ENCODE results near the gene WDR81. TPM values are rescaled to one million over a fixed set of nuclear protein-coding genes. Genes with fewer than 3 reads are reported as not detected.
"Not testable (repeated sequence)": the region's sequence is repeated elsewhere in the genome, so short reads cannot be mapped to it uniquely, and the experiment has no call there.

WDR81 gene
- polyA plus RNA-seq, 3 donors from 2014 or later, result 5.8 to 27.2 (median 6.4) TPM

DNA sequence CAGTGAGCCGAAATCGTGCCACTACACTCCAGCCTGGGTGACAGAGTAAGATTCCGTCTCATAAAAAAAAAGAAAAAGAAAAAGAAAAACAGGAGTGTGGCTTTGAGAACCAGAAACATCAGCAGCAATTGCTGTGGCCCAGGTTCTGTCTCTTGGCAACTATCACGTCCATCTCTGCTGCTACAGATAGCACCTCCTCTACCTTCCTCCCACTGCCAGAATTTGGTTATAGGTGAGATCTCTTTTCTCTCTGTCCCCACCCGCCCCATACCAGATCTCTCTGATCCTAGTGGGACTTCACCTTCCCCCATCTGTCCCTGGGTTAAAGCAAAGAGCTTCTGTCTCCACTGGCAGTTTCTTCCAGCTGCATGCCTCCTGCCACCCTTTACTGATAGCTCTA, 17.4 kb upstream of the WDR81 start:
- peaks cover 14 to 17% of the 10 kb centered on the region in 2 donors for H3K4me1 Mint-ChIP-seq
- peak overlapping the region in 2 of 5 donors; percentile 1 to 38 for H3K4me3 Mint-ChIP-seq
- DNase-seq, result peak; percentile 35 to 53 (median 39)
- H3K9me3 Mint-ChIP-seq, result peaks cover 0 to 1% (median 0%) of the 10 kb centered on the region in 6 donors
- H3K27me3 Mint-ChIP-seq (ENCODE audit: low read depth in 3 of 3), result peaks cover 6 to 22% (median 14%) of the 10 kb centered on the region in 3 donors
- H3K27ac Mint-ChIP-seq, result peak overlapping the region in 1 of 6 donors; percentile 9
- peaks cover 8 to 14% (median 11%) of the 10 kb centered on the region in 3 donors for H3K36me3 Mint-ChIP-seq

GRCh38 chr17:1708791-1709346, 15.6 kb upstream of the WDR81 start:
- peaks cover 16 to 21% (median 16%) of the 10 kb centered on the region in 3 donors for H3K36me3 Mint-ChIP-seq
- H3K4me3 Mint-ChIP-seq, result peak overlapping the region in 3 of 5 donors; percentile 25 to 56 (median 27)
- H3K9me3 Mint-ChIP-seq, H3K27ac Mint-ChIP-seq, DNase-seq: not testable (repeated sequence)
- peaks cover 14 to 20% of the 10 kb centered on the region in 2 donors for H3K4me1 Mint-ChIP-seq
- H3K27me3 Mint-ChIP-seq (ENCODE audit: low read depth in 3 of 3), result peaks cover 6 to 22% (median 21%) of the 10 kb centered on the region in 3 donors

DNA sequence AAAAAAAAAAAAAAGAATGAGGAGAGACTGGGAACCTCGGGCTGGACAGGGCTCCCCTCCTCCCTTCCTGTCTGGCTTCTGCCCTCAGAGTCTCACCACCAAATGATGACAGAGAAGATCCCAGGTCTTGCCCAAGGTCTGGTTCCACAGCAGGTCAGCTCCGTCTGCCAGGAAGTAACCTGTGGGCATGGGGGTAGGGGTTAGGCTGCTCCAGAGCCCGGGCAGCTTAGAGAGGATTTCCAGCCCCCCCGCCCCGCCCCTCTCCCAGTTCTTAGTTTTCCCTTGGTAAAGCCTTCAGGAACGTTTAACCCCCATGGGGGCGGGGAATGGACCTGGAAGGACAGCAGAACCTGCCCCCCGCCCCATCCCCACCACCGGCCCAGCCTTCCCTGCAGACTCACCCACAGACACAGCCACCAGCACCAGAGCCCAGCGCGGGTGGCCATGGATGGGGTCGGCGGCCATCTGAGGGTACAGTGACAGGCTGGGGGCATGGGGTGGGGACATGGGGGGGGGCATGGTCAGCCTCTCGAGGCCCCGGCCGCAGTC, 15.0 kb upstream of the WDR81 start:
- Mint-ChIP-seq H3K36me3 (peaks cover 16 to 21% (median 16%) of the 10 kb centered on the region in 3 donors), H3K27me3 (ENCODE audit: low read depth in 3 of 3) (peaks cover 6 to 24% (median 20%) of the 10 kb centered on the region in 3 donors), H3K27ac (no peak overlapping the region), H3K4me1 (peaks cover 16 to 20% of the 10 kb centered on the region in 2 donors), H3K9me3 (no peaks in the 10 kb centered on the region), H3K4me3 (no peak overlapping the region)
- DNase-seq, result no peak

DNA sequence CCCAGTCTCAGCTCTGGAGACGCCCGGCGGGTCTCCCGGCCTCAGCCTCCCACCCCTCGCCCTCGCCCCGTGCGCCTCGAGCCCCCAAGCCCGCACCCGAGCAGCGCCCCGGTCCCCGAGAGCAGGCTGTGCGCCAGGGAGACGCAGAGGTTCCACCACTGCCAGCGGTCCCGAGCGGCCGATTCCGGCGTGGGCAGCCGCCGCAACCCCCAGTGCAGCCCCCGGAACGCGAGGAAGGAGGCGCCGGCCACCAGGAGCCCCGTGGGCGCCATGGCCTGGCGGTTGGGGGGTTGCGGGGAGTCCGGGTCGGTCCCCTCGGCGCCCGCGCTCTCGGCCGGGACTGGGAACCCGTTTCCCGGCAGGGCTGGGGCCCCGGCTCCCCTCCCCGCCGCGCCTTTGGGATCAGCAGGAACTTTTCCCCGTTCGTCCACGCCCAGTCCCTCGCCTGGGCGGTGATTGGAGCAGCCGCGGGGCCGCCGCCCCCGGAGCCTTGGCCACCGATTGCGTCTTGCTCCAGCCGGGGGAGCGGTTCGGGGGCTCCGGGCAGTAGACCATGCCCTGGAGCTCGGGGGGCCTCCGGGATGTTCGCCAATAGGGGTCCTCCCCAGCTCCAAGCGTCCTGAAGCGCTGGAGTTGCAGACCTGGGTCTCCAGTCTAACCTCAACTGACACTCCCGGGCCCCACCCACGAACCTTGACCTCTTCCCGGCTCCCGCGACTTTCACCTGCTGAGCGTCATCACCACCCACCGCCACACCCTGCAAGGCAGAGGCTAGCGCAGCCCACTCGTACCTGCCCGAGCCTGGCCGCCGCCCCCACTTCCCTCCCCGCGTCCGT, 14.3 kb upstream of the WDR81 start, which contains the start of gene TLCD2:
Gene TLCD2, minus strand, starts transcription at position 407 of the 836 bp plus-strand sequence. Its CDS starts 135 bp downstream, at position 272.
- peaks cover 8 to 23% (median 16%) of the 10 kb centered on the region in 3 donors for H3K27me3 Mint-ChIP-seq (ENCODE audit: low read depth in 3 of 3)
- H3K36me3 Mint-ChIP-seq, result peaks cover 16 to 21% (median 16%) of the 10 kb centered on the region in 3 donors
- H3K4me1 Mint-ChIP-seq, result peaks cover 20 to 25% of the 10 kb centered on the region in 2 donors
- H3K9me3 Mint-ChIP-seq, result no peaks in the 10 kb centered on the region
- H3K27ac Mint-ChIP-seq, result no peak within 1 kb of the TSS
- DNase-seq, result no peak
- H3K4me3 Mint-ChIP-seq, result peak within 1 kb of the TSS; percentile 30 to 58 (median 53)

DNA sequence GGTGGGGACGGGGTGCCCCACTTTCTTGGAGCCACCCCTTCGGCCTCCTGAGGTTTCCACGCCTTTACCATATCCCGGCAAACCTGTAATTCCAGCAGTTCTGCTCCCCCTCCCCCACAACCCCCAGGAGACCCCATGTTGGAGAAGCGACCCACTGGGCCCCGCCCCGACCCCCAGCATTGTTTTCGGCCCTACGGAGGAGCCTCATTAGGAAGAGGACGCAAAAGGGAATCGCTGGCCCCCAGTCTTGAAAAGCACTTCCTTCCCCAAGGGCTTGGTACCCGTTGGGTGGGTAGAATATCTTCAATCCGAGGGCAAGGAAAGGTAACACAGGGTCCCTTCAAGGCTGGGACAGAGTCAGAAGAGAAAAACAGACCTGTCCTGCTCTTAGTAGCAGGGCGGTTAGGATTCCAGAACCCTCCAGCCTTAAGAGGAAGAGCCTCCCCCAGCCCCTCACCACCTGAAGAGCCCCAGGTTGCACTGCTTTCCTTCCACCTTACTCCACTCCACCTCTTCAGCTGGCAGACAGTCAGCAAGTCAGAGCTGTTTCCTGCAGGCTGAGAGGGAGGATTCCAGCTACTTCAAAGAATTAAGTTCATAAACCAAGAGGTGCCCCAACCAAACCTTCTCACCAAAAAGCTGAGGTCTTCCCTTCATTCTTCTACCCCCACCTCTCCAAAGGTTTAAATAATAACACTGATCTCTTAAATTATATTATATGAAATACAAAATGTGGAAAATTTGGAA, 13.5 kb upstream of the WDR81 start:
- no peak overlapping the region for H3K27ac Mint-ChIP-seq
- DNase-seq, result no peak
- H3K9me3 Mint-ChIP-seq, result no peaks in the 10 kb centered on the region
- H3K4me3 Mint-ChIP-seq, result peak overlapping the region; percentile 30 to 58 (median 53)
- peaks cover 6 to 23% (median 16%) of the 10 kb centered on the region in 3 donors for H3K27me3 Mint-ChIP-seq (ENCODE audit: low read depth in 3 of 3)
- H3K36me3 Mint-ChIP-seq, result peaks cover 16 to 21% (median 16%) of the 10 kb centered on the region in 3 donors
- H3K4me1 Mint-ChIP-seq, result peaks cover 20 to 25% of the 10 kb centered on the region in 2 donors

GRCh38 chr17:1711804-1712203, 12.7 kb upstream of the WDR81 start:
- Mint-ChIP-seq H3K4me3 (peak overlapping the region in 4 of 5 donors; percentile 1 to 58 (median 20)), H3K4me1 (peaks cover 23 to 30% of the 10 kb centered on the region in 2 donors), H3K9me3 (no peaks in the 10 kb centered on the region), H3K27ac (peak overlapping the region in 1 of 6 donors; percentile 9), H3K27me3 (ENCODE audit: low read depth in 3 of 3) (peaks cover 6 to 28% (median 20%) of the 10 kb centered on the region in 3 donors), H3K36me3 (peaks cover 16 to 21% (median 16%) of the 10 kb centered on the region in 3 donors)
- DNase-seq, result no peak

DNA sequence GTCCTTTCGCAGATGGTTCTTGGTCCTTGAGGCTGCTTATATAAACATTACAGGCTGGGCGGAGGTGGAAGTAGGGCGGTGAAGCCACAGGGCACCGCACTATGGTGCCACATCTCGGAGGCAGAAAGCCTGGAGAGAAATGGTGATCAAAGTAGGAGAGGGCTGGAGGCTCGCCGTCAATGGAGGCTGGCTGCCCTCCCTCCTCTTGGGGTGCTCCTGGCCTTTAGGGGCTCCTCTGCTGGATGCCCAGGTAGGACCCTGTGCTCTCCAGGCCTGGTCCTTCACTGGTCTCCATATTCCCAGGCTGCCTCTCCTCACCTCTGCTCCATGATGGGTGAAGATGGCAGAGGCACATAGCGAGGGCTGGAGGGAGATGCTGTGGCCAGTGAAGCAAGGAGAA, 12.2 kb upstream of the WDR81 start:
- H3K4me3 Mint-ChIP-seq, result peak overlapping the region; percentile 1 to 34 (median 8)
- H3K4me1 Mint-ChIP-seq, result peaks cover 25 to 35% of the 10 kb centered on the region in 2 donors
- H3K36me3 Mint-ChIP-seq, result peaks cover 14 to 21% (median 16%) of the 10 kb centered on the region in 3 donors
- H3K9me3 Mint-ChIP-seq, result no peaks in the 10 kb centered on the region
- peaks cover 8 to 32% (median 24%) of the 10 kb centered on the region in 3 donors for H3K27me3 Mint-ChIP-seq (ENCODE audit: low read depth in 3 of 3)
- H3K27ac Mint-ChIP-seq, result peak overlapping the region in 2 of 6 donors; percentile 4 to 9
- DNase-seq, result no peak

- peaks cover 35 to 46% of the 10 kb centered on the region in 2 donors for H3K4me1 Mint-ChIP-seq
- peak overlapping the region in 4 of 5 donors; percentile 18 to 51 (median 35) for H3K4me3 Mint-ChIP-seq
- no peak for DNase-seq
- no peaks in the 10 kb centered on the region for H3K9me3 Mint-ChIP-seq
- H3K36me3 Mint-ChIP-seq, result peaks cover 12 to 21% (median 16%) of the 10 kb centered on the region in 3 donors
- H3K27ac Mint-ChIP-seq, result no peak overlapping the region
- peaks cover 11 to 33% (median 24%) of the 10 kb centered on the region in 3 donors for H3K27me3 Mint-ChIP-seq (ENCODE audit: low read depth in 3 of 3)
Observed at GRCh38 chr17:1713160-1713877, 11.2 kb upstream of the WDR81 start.

DNA sequence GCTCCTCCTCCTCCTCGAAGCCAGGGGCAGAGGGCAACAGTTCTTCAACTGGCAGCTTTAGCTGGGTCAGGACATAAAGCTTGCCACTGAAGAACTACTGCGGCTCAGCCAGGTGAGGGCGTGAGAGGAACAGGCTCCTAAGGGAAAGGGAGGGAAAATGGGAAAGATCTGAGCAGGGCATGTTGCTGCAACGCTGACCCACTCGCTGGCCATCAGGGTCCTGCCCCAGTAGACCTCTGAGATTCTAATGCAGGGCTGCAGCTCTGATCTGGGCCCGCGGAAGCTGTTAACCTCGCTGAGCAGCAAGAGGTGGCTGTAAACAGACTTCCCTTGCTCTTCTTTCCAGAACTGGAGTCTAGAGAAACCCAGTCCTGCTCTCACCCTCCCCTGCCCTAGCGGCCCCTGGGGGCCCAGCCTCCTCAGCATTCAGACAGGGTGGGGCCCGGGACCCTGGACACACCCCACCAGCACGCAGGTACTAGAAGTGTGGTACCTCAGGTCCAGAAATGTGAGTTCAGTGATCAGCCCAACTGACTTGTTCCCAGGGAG, 10.6 kb upstream of the WDR81 start:
- H3K4me1 Mint-ChIP-seq, result peaks cover 35 to 48% of the 10 kb centered on the region in 2 donors
- peak overlapping the region in 2 of 6 donors; percentile 21 to 69 for H3K27ac Mint-ChIP-seq
- H3K4me3 Mint-ChIP-seq, result peak overlapping the region; percentile 57 to 69 (median 66)
- DNase-seq, result no peak
- peaks cover 12 to 21% (median 16%) of the 10 kb centered on the region in 3 donors for H3K36me3 Mint-ChIP-seq
- peaks cover 10 to 33% (median 22%) of the 10 kb centered on the region in 3 donors for H3K27me3 Mint-ChIP-seq (ENCODE audit: low read depth in 3 of 3)
- H3K9me3 Mint-ChIP-seq, result no peaks in the 10 kb centered on the region

DNA sequence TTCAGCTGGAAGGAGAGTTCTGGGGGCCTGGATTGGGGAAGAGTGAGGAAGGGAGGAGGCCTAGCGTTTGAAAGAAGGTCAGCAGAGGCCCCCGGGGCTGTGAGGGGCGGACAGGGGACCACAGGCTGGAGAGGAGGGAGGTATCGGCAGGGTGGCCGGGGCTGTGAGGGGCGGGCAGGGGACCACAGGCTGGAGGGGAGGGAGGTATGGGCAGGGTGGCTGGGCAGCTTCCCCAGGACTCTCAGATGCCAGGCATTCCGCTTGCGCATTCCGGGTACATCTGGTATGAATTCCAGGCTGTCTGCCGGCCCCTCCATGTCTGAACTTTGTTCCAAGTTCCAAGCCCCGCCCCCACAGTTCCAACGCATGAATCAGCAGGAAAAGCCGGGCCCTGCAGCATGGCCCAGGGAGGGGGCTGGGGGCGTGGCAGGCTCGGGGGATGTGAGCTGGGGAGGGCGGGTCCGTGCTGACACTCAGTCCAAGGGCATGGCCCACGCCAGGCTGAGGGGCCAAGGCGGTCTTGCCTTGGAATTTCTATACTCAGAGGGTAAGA, 10.0 kb upstream of the WDR81 start:
- H3K27me3 Mint-ChIP-seq (ENCODE audit: low read depth in 3 of 3), result peaks cover 9 to 33% (median 21%) of the 10 kb centered on the region in 3 donors
- DNase-seq, result peak in 1 of 3 donors; percentile 19
- peaks cover 12 to 21% (median 16%) of the 10 kb centered on the region in 3 donors for H3K36me3 Mint-ChIP-seq
- H3K4me1 Mint-ChIP-seq, result peaks cover 34 to 48% of the 10 kb centered on the region in 2 donors
- peak overlapping the region in 2 of 6 donors; percentile 59 to 69 for H3K27ac Mint-ChIP-seq
- H3K9me3 Mint-ChIP-seq, result no peaks in the 10 kb centered on the region
- peak overlapping the region; percentile 58 to 96 (median 74) for H3K4me3 Mint-ChIP-seq

DNA sequence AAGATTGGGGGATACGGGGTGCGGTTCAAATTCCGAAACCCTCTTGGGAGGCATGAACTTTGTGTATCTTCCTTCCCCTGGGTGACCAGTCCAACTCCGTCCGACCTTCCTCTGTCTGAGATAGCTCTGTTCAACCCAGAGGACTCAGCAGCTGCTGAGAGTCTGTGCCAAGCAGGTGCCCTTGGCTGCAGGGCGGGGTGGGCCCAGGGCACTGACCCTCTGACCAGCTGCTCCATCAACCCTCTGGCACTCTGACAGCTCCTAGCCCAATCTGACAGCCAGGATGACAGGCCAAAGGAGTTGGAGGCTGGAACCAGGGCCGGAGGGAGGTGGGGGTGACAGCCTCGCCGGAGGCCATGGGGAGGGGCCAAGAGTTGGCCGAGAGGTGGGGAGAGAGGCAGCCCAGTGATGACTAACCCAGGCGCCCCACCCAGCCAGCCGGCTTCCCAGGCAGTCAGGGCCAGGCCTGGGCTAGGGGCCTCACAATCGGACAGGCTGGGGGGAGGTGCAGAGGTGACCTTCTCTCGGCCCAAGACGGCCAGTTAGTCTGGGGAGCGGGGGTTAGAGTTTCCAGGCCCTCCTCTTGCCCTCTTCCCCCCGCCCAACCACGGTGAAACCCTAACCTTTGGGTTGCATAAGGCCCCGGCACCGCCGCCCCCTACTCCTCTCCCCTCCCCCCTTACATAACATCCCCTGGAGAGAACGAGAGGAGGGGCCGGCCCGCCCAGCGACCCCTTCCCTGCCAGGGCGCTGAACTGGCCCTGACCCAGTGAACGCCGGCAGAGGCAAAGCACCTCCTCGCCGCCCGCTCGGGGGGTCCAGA, 9.3 kb upstream of the WDR81 start:
- Mint-ChIP-seq H3K4me3 (peak overlapping the region; percentile 51 to 96 (median 79)), H3K27ac (peak overlapping the region in 3 of 6 donors; percentile 27 to 59 (median 58)), H3K36me3 (peaks cover 12 to 21% (median 16%) of the 10 kb centered on the region in 3 donors), H3K27me3 (ENCODE audit: low read depth in 3 of 3) (peaks cover 9 to 33% (median 21%) of the 10 kb centered on the region in 3 donors), H3K9me3 (no peaks in the 10 kb centered on the region), H3K4me1 (peaks cover 36 to 48% of the 10 kb centered on the region in 2 donors)
- DNase-seq, result peak; percentile 47 to 50 (median 50)
